Left forelimb (tissue), 1 donor: ENCODE data around the gene EIF5A.

Experiments used
- DNase-seq: peaks from one replicate; pipeline ENCODE4 v3.0.0-alpha.2; 2018; ENCODE audit warnings: low spot score

Gene EIF5A

DNA sequence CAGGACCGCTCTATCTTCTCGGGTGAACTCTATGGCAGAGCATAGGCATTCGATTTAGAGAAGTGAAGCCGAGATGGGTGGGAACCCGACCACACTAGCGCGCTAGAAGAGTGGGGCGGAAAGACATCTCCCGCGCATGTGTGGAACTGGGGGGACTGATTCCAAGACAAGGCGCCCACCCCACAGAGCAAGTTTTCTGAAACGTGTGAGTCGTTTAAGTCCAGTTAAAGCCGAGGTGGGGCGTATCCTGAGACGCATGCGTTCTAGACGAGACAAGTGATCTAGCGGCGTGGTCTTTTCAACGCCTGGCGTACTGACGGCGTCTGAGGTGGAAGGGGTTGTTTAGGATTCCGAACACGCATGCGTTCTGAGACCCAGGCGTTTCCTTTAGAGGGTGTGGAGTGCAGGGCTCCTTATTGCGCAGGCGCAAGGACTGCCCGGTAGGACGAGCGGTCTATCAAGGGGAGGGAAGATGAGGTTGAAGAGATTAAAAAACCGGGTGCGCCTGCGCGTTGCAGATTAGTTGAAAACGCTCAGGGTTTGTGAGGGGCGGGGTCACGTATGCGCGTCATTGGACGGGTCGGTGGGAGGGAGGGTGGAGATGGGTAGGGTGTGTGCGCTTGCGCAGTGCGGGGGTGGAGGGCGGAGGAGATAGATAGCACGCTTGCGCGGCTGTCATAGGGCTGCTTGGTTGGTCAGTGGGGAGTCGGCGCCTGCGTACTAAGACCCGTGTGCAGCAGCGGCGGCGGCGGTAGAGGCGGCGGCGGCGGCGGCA lies at the start of gene EIF5A:
Gene EIF5A, plus strand, starts transcription at position 718 of the 775 bp plus-strand sequence. CDS start 2,008 bp downstream, outside the sequence.
- DNase-seq, result peak; percentile 100

- no peak for DNase-seq
Measured at GRCh38 chr17:7258731-7259554, 48.5 kb upstream of the EIF5A start.

- DNase-seq, result no peak
Measured at GRCh38 chr17:7259555-7259889, 47.9 kb upstream of the EIF5A start.

- no peak for DNase-seq
Measured at GRCh38 chr17:7260151-7260550, 47.3 kb upstream of the EIF5A start.

DNA sequence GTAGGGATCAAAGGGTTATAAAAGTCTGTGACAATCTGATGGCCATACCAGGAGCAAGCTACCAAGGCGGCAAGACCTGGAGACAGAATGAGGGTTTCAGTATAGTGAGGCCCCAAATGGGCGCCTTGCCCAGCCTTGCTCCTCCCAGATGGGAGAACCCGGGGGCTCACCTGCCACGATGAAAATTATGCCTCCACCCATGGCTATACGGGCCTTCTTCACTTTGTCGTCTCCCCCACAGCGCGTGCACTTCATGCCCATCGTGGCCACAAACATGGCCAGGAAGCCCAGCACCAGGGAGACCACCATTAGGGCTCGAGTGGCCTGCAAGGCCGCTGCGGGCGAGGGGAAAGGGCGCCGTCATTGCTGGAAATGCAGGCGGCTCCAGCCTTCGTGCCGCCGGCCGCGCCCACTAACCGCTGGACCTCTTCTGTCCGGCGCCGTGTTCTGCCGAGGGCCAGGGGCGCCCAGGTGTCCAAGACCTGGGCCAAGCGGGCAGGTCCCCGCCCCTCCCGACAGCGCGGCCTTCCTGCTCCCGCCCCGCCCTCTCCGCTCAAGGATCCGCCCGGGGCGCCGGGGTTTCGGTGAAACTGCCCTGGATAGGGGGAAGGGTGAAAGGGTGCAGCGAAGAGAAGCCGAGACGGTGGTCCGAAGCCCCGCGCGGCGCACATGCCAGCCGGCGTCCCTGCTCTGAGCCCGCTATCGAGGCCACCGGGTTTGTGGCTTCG lies 46.6 kb upstream of the EIF5A start:
- no peak for DNase-seq

- no peak for DNase-seq
Measured at GRCh38 chr17:7261379-7262191, 45.8 kb upstream of the EIF5A start.

- no peak for DNase-seq
Measured at GRCh38 chr17:7262192-7262934, 45.1 kb upstream of the EIF5A start, which contains the start of gene CLDN7. Gene CLDN7 (minus strand): TSS chr17:7262478. CDS start chr17:7262043, 435 bp downstream.

GRCh38 chr17:7262935-7263800 lies 44.3 kb upstream of the EIF5A start:
- DNase-seq, result no peak

DNA sequence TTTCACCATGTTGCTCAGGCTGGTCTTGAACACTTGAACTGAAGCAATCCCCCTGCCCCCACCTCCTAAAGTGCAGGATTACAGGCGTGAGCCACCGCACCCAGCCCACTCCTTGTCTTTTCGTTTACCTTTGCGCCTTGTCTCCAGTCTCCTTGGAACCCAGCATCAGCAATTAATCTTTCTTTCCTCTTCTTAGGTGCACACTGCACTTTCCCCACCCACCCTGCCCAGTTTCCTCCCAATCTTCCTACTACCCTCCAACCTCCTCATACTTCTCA lies 43.7 kb upstream of the EIF5A start:
- no peak for DNase-seq

DNA sequence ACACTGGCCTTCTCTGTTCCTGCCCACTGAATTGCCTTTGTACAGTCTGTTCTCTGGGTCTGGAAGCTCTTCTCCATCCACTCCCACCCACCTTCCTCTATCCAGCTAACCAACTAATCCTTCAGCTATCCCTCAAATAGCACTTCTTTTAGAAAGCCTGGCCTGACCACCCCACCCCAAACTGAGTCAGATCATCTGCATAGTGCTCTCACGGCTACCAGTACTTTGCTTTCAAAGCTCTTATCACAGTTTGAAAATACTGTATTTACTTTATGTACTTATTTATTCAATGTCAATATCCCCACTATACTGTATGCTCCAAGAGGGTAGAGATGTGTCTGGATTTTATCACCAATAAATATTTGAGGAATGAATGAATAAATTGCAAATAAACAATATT lies 40.6 kb upstream of the EIF5A start:
- DNase-seq, result no peak

DNA sequence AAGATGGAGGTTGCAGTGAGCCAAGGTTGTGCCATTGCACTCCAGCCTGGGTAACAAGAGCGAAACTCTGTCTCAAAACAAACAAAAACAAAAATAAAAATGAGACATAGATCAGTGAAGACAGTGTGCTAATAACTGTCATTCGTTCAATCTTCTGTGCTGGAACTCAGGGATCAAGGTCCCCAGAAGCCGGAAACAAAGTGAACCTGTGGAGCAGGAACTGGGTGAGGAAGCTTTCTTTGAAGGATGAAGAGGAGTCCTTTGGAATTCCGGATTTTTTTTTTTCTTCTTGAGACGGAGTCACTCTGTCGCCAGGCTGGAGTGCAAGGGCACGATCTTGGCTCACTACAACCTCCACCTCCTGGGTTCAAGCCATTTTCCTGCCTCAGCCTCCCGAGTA lies 28.0 kb upstream of the EIF5A start:
- no peak for DNase-seq

DNA sequence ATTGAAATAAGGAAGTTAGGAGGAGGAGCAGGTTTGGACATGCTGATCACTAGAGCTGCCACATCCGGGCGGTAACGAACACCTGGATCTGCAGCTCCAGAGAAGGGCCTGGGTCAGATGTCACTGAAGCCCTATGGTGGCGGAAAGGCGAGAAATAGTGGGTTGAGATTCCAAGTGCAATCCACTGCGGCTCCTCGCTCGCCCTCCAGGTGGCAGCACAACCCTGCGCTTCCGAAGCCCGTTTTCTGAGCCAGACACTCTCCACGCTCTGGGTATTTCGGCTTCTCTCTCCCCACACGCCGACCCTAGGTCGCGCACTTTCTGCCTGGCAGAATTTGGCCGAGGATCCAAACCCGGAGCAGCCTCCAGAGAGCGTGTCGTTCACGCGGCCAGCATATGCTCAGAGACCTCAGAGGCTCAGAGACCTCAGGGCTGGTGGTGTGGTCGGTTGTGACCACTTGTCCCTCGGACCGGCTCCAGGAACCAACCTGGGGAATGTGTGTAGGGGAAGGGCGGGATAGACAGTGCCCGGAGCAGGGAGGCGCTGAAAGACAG lies 26.8 kb upstream of the EIF5A start:
- peak; percentile 87 for DNase-seq

- DNase-seq, result peak; percentile 92
Measured at GRCh38 chr17:7281074-7281952, 26.1 kb upstream of the EIF5A start, which contains the start of gene SLC2A4. Gene SLC2A4 (plus strand): TSS chr17:7281718. CDS start chr17:7281935, 217 bp downstream.

DNA sequence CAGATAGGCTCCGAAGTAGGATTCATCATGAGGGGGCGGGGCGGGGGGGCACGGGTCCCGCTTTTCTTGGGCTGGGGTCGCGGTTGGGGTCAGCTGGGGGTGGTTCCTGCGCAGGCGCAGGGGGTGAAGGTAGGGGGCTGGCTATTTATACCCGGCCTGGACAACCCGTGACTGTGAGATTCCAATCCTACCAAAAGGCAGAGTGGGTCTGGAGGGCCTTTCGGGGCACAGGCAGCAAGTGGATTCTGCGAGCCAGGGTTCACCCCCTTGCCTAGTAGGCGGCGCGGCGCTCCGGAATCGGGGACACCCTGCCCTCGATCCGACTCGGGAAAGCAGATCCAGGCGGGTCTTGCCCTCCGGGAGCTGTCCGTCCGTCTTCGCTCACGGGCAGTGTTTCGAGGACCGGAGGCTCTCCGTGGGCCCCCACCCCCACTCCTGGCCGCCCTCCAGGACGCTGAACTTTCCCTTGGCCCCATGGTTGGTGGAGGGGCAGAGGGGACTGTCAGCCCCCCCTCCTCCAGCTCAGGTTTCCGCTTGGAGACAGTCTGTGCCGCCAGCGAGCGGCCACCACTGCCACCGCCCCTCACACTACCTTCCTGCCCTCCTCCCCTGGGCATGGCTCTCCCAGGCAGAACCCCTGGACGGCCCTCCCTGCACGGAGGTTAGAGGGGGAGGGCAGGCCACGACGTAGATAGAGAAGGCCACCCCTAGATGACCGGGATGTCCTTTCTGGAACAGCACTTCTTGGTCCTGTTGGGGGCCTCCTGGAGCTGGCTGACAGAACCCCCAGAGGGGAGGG lies 25.3 kb upstream of the EIF5A start:
- no peak for DNase-seq

- no peak for DNase-seq
Measured at GRCh38 chr17:7282752-7283321, 24.6 kb upstream of the EIF5A start.

- DNase-seq, result no peak
Measured at GRCh38 chr17:7283471-7284216, 23.8 kb upstream of the EIF5A start.

- DNase-seq, result no peak
Measured at GRCh38 chr17:7284911-7285310, 22.5 kb upstream of the EIF5A start.
